ENCODE data around the gene TLK2. TPM values are rescaled to one million over a fixed set of nuclear protein-coding genes. Genes with fewer than 3 reads are reported as not detected.

The TLK2 gene
- total and polyA plus RNA-seq, 2 donors (not counting 3 experiments of a cell fraction or from before 2014, with no cell fraction given): 30.7 to 40.7 TPM

DNA sequence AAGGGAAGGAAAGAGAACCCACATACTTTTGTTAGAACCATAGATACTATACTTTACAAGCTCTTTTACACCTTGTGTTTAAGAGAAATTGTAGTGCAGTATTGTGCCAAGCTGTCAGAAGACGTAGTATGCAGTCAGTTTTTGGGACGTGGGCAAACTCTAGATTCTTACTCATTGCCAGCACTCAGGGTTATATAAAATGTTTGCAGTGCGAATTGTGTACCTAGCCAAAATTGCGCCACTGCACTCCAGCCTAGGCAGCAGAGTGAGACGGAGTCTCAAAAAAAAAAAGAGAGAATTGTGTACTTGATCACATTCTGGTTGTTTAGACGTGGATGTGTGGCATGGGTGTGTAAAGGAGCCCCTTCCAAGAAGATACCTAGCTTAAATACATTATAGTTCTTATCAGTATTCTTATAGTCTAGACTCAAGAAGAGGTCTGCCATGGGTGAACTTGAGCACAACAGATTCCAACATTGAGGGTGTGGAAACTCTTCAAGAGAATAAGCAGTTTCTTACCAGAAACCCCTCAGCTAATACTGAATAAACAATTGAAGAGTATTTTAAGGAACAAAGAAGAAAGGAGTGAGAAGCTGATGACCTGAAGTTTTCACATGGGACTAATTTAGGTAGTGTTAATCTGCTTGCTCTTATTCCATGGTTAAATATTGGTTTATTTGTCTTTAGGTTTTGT is 121.5 kb downstream of the TLK2 start:
- no peaks in the 10 kb centered on the region for H4K20me1 ChIP-seq (replicated peaks; ENCODE audit: control insufficient read depth, extremely low read depth, insufficient read depth, low read length)
- no peak overlapping the region for H3K4me2 ChIP-seq (ENCODE audit: insufficient read depth, low read length)
- DNase-seq (ENCODE audit: low read depth, low spot score) (no peak), FAIRE-seq (no peak)
- no peaks in the 10 kb centered on the region for H3K27me3 ChIP-seq (ENCODE audit: control insufficient read depth in 2 of 2, insufficient read depth in 2 of 2, low read length in 2 of 2)
- H3K4me1 ChIP-seq (ENCODE audit: control insufficient read depth, extremely low read depth, insufficient read depth, low read length): no peaks in the 10 kb centered on the region
- TF ChIP-seq, protein P1, sequence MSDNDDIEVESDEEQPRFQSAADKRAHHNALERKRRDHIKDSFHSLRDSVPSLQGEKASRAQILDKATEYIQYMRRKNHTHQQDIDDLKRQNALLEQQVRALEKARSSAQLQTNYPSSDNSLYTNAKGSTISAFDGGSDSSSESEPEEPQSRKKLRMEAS (IDR thresholded peaks at IDR 0.05; ENCODE audit: insufficient read depth, insufficient read length): no peak
- TF ChIP-seq POLR2AphosphoS5 (IDR thresholded peaks at IDR 0.05; ENCODE audit: insufficient read depth, low read depth, low read length) (no peak), JUN (IDR thresholded peaks at IDR 0.05; ENCODE audit: borderline replicate concordance, insufficient read depth, insufficient read length, low read depth) (no peak), EZH2 (IDR thresholded peaks at IDR 0.05; ENCODE audit: borderline replicate concordance, low read depth, low read length, severe bottlenecking) (no peak)
- TF ChIP-seq, protein P2, sequence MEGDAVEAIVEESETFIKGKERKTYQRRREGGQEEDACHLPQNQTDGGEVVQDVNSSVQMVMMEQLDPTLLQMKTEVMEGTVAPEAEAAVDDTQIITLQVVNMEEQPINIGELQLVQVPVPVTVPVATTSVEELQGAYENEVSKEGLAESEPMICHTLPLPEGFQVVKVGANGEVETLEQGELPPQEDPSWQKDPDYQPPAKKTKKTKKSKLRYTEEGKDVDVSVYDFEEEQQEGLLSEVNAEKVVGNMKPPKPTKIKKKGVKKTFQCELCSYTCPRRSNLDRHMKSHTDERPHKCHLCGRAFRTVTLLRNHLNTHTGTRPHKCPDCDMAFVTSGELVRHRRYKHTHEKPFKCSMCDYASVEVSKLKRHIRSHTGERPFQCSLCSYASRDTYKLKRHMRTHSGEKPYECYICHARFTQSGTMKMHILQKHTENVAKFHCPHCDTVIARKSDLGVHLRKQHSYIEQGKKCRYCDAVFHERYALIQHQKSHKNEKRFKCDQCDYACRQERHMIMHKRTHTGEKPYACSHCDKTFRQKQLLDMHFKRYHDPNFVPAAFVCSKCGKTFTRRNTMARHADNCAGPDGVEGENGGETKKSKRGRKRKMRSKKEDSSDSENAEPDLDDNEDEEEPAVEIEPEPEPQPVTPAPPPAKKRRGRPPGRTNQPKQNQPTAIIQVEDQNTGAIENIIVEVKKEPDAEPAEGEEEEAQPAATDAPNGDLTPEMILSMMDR (IDR thresholded peaks at IDR 0.05; ENCODE audit: extremely low read depth in 1 of 2, insufficient read depth in 1 of 2, low read depth in 1 of 2, low read length in 2 of 2): no peak
- dilution Hi-C loops (cut with MboI; ENCODE audit: extremely low pct_ligation_motif_present, low sequenced_read_pairs) (no loop called here), intact Hi-C loops (cut with micrococcal nuclease) (no loop called here)
- no TSS peak for BruUV-seq (replicated peaks)
- no peak overlapping the region for H3K27ac ChIP-seq (ENCODE audit: insufficient read depth, low read depth, low read length)
- no peak overlapping the region for H3K4me3 ChIP-seq (replicated peaks in 1 of 3; ENCODE audit: insufficient read depth in 1 of 3, low read depth in 1 of 3, low read length in 3 of 3)
- CTCF ChIA-PET: no interaction called here
- H3K9me3 ChIP-seq (replicated peaks; ENCODE audit: control insufficient read depth, insufficient read depth, low read length): no peaks in the 10 kb centered on the region
- H3K9me1 ChIP-seq (replicated peaks; ENCODE audit: control insufficient read depth, extremely low read depth, insufficient read depth, low read length): no peaks in the 10 kb centered on the region
- peaks cover 11% of the 10 kb centered on the region in 2 experiments for H3K36me3 ChIP-seq (ENCODE audit: control insufficient read depth in 2 of 2, extremely low read depth in 1 of 2, insufficient read depth in 2 of 2, low read length in 2 of 2)
- POLR2A ChIA-PET: no interaction called here
- no peak overlapping the region for H3K9ac ChIP-seq (replicated peaks; ENCODE audit: extremely low read depth, insufficient read depth, low read length)
- no peaks in the 10 kb centered on the region for H3K79me2 ChIP-seq (ENCODE audit: control insufficient read depth, insufficient read depth, low read length)
- no peak overlapping the region for H2AFZ ChIP-seq (ENCODE audit: low read depth, low read length)

Data from endothelial cell of umbilical vein (primary cell).